ENCODE measurements around the gene WDR20.
"Not testable (repeated sequence)": the region's sequence is repeated elsewhere in the genome, so short reads cannot be mapped to it uniquely, and the experiment has no call there.

- TF ChIP-seq CTCF (IDR thresholded peaks at IDR 0.05; ENCODE audit: low read length); EZH2 (optimal IDR thresholded peaks at IDR 0.05; ENCODE audit: low read depth, low read length); EZH2phosphoT487 (IDR thresholded peaks at IDR 0.05; ENCODE audit: low read length): not testable (repeated sequence)
Observed at GRCh38 chr14:102243795-102244194, 104.1 kb downstream of the WDR20 start.

All from MM.1S (cell line).